ENCODE results near the gene RIPPLY3.
"Not testable (repeated sequence)": the region's sequence is repeated elsewhere in the genome, so short reads cannot be mapped to it uniquely, and the experiment has no call there.

Gene RIPPLY3

DNA sequence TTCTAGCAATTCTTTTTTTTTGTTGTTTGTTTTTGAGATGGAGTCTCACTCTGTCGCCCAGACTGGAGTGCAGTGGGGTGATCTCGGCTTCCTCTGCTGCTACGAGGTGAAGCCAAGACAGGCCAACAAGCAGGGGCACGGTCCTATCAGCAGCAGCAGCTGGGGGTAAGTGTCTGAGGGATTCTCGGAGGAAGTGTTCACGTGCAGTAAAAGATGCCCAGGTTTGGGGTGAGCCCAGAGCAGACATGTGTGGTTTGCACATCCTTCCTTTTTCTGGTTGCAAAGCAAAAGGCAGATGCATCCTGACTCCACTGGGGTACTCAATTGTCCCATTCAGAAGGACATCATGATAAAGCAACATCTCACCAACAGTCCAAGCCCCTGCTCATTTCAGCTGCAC is 38.6 kb downstream of the RIPPLY3 start:
- no peak overlapping the region for H3K4me3 ChIP-seq (ENCODE audit: low read depth, low read length)
- no peaks in the 10 kb centered on the region for H3K36me3 ChIP-seq (ENCODE audit: control insufficient read depth, insufficient read depth, low read length)
- H3K27ac ChIP-seq (ENCODE audit: low read depth, low read length) = no peak overlapping the region
- no peak overlapping the region for H3K9ac ChIP-seq (ENCODE audit: low read length)
- peaks cover 26% of the 10 kb centered on the region for H3K4me1 ChIP-seq (ENCODE audit: control insufficient read depth, insufficient read depth, low read length)
- H3K9me3 ChIP-seq (ENCODE audit: control insufficient read depth, insufficient read depth, low read depth, low read length) = no peaks in the 10 kb centered on the region
- H3K27me3 ChIP-seq (ENCODE audit: control insufficient read depth, insufficient read depth, low read length) = peaks cover 43% of the 10 kb centered on the region

- no peaks in the 10 kb centered on the region for H3K9me3 ChIP-seq (ENCODE audit: control insufficient read depth, insufficient read depth, low read depth, low read length)
These were observed 39.1 kb downstream of the RIPPLY3 start for GRCh38 chr21:37045556-37045955.

DNA sequence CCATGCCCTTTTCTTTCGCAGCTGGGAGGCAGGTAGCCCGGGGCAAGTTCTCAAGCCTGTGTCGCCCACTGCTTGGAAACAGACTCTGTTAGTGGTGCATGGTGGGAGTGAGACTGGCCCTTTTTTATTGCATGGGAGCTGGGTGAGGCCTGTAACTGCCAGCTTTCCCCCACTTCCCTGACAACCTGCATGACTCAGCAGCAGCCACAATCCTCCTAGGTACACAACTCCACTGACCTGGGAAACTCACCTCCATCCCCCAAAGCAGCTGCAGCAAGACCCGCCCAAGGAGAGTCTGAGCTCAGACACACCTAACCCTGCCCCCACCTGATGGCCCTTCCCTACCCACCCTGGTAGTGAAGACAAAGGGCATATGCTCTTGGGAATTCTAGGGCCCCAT is 40.6 kb downstream of the RIPPLY3 start:
- H3K27ac ChIP-seq (ENCODE audit: low read depth, low read length) = no peak overlapping the region
- H3K4me1 ChIP-seq (ENCODE audit: control insufficient read depth, insufficient read depth, low read length) = peaks cover 19% of the 10 kb centered on the region
- H3K9me3 ChIP-seq (ENCODE audit: control insufficient read depth, insufficient read depth, low read depth, low read length) = no peaks in the 10 kb centered on the region
- H3K27me3 ChIP-seq (ENCODE audit: control insufficient read depth, insufficient read depth, low read length) = peaks cover 25% of the 10 kb centered on the region
- H3K36me3 ChIP-seq (ENCODE audit: control insufficient read depth, insufficient read depth, low read length) = no peaks in the 10 kb centered on the region
- no peak overlapping the region for H3K9ac ChIP-seq (ENCODE audit: low read length)
- H3K4me3 ChIP-seq (ENCODE audit: low read depth, low read length) = no peak overlapping the region

More at GRCh38 chr21:37045556-37045955, 39.1 kb downstream of the RIPPLY3 start:
- no peak overlapping the region for H3K4me3 ChIP-seq (ENCODE audit: low read depth, low read length)
- peaks cover 26% of the 10 kb centered on the region for H3K4me1 ChIP-seq (ENCODE audit: control insufficient read depth, insufficient read depth, low read length)
- H3K27ac ChIP-seq (ENCODE audit: low read depth, low read length) = no peak overlapping the region
- H3K27me3 ChIP-seq (ENCODE audit: control insufficient read depth, insufficient read depth, low read length) = peaks cover 39% of the 10 kb centered on the region
- no peak overlapping the region for H3K9ac ChIP-seq (ENCODE audit: low read length)
- no peaks in the 10 kb centered on the region for H3K36me3 ChIP-seq (ENCODE audit: control insufficient read depth, insufficient read depth, low read length)

- H3K36me3 ChIP-seq (ENCODE audit: control insufficient read depth, insufficient read depth, low read length); H3K27ac ChIP-seq (ENCODE audit: low read depth, low read length); H3K4me3 ChIP-seq (ENCODE audit: low read depth, low read length); H3K9me3 ChIP-seq (ENCODE audit: control insufficient read depth, insufficient read depth, low read depth, low read length); H3K9ac ChIP-seq (ENCODE audit: low read length): not testable (repeated sequence)
- Histone ChIP-seq H3K4me1 (ENCODE audit: control insufficient read depth, insufficient read depth, low read length) (peaks cover 16% of the 10 kb centered on the region), H3K27me3 (ENCODE audit: control insufficient read depth, insufficient read depth, low read length) (peaks cover 25% of the 10 kb centered on the region)
These were observed 43.2 kb downstream of the RIPPLY3 start for GRCh38 chr21:37049741-37050140.

GRCh38 chr21:37055271-37055855 is 48.9 kb downstream of the RIPPLY3 start:
- peaks cover 12% of the 10 kb centered on the region for H3K9me3 ChIP-seq (ENCODE audit: control insufficient read depth, insufficient read depth, low read depth, low read length)

GRCh38 chr21:37057614-37058013 is 51.1 kb downstream of the RIPPLY3 start:
- Histone ChIP-seq H3K27ac (ENCODE audit: low read depth, low read length) (no peak overlapping the region), H3K9ac (ENCODE audit: low read length) (no peak overlapping the region), H3K4me3 (ENCODE audit: low read depth, low read length) (no peak overlapping the region), H3K9me3 (ENCODE audit: control insufficient read depth, insufficient read depth, low read depth, low read length) (peaks cover 12% of the 10 kb centered on the region), H3K36me3 (ENCODE audit: control insufficient read depth, insufficient read depth, low read length) (no peaks in the 10 kb centered on the region), H3K27me3 (ENCODE audit: control insufficient read depth, insufficient read depth, low read length) (no peaks in the 10 kb centered on the region), H3K4me1 (ENCODE audit: control insufficient read depth, insufficient read depth, low read length) (peaks cover 24% of the 10 kb centered on the region)

More at GRCh38 chr21:37055271-37055855, 48.9 kb downstream of the RIPPLY3 start:
- Histone ChIP-seq H3K4me3 (ENCODE audit: low read depth, low read length) (no peak overlapping the region), H3K9ac (ENCODE audit: low read length) (no peak overlapping the region), H3K36me3 (ENCODE audit: control insufficient read depth, insufficient read depth, low read length) (no peaks in the 10 kb centered on the region), H3K27ac (ENCODE audit: low read depth, low read length) (no peak overlapping the region), H3K4me1 (ENCODE audit: control insufficient read depth, insufficient read depth, low read length) (peaks cover 17% of the 10 kb centered on the region), H3K27me3 (ENCODE audit: control insufficient read depth, insufficient read depth, low read length) (no peaks in the 10 kb centered on the region; the same call in 1 of the 2 replicates)

GRCh38 chr21:37058261-37058660 is 51.8 kb downstream of the RIPPLY3 start:
- Histone ChIP-seq H3K4me3 (ENCODE audit: low read depth, low read length) (no peak overlapping the region), H3K36me3 (ENCODE audit: control insufficient read depth, insufficient read depth, low read length) (no peaks in the 10 kb centered on the region), H3K4me1 (ENCODE audit: control insufficient read depth, insufficient read depth, low read length) (peaks cover 24% of the 10 kb centered on the region), H3K9ac (ENCODE audit: low read length) (no peak overlapping the region), H3K27ac (ENCODE audit: low read depth, low read length) (no peak overlapping the region), H3K9me3 (ENCODE audit: control insufficient read depth, insufficient read depth, low read depth, low read length) (peaks cover 12% of the 10 kb centered on the region), H3K27me3 (ENCODE audit: control insufficient read depth, insufficient read depth, low read length) (no peaks in the 10 kb centered on the region)

DNA sequence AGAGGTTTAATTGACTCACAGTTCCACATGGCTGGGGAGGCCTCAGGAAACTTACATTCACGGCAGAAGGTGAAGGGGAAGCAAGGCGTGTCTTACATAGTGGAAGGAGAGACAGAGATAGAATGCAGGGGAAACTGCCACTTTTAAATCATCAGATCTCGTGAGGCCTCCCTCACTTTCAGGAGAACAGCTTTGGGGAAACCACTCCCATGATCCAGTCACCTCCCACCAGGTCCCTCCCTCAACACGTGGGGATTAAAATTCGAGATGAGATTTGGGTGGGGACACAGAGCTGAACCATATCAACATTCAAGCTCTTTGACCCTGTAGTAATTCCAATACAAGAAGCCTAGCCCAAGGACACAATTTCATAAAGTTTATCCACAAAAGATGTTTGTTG is 52.7 kb downstream of the RIPPLY3 start:
- no peak overlapping the region for H3K4me3 ChIP-seq (ENCODE audit: low read depth, low read length)
- H3K27me3 ChIP-seq (ENCODE audit: control insufficient read depth, insufficient read depth, low read length) = no peaks in the 10 kb centered on the region
- peaks cover 24% of the 10 kb centered on the region for H3K4me1 ChIP-seq (ENCODE audit: control insufficient read depth, insufficient read depth, low read length)
- no peak overlapping the region for H3K9ac ChIP-seq (ENCODE audit: low read length)
- H3K27ac ChIP-seq (ENCODE audit: low read depth, low read length) = no peak overlapping the region
- H3K36me3 ChIP-seq (ENCODE audit: control insufficient read depth, insufficient read depth, low read length) = no peaks in the 10 kb centered on the region
- peaks cover 12% of the 10 kb centered on the region for H3K9me3 ChIP-seq (ENCODE audit: control insufficient read depth, insufficient read depth, low read depth, low read length)

DNA sequence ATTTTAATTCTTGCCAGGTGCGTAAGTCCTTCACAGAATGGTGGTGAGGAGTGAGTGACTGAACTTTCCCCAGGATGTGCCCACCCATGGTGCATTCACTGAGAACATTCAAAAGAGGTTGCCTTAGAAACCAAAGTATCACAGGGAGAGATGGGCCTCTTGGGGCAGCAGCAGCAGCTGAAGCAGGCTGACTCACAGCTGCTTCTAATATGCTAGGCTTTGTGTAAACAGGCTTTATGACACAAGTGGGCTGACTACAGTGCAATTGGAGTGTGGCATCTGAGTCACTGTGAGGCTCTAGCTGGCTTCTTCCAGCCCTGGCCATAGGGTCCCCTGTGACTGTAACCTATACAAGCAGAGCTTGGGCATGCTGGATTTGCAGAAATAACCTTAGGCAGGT is 53.8 kb downstream of the RIPPLY3 start:
- Histone ChIP-seq H3K4me3 (ENCODE audit: low read depth, low read length) (no peak overlapping the region), H3K4me1 (ENCODE audit: control insufficient read depth, insufficient read depth, low read length) (peaks cover 24% of the 10 kb centered on the region), H3K27ac (ENCODE audit: low read depth, low read length) (no peak overlapping the region), H3K27me3 (ENCODE audit: control insufficient read depth, insufficient read depth, low read length) (no peaks in the 10 kb centered on the region), H3K9me3 (ENCODE audit: control insufficient read depth, insufficient read depth, low read depth, low read length) (peaks cover 12% of the 10 kb centered on the region), H3K36me3 (ENCODE audit: control insufficient read depth, insufficient read depth, low read length) (no peaks in the 10 kb centered on the region; the same call in 1 of the 2 replicates), H3K9ac (ENCODE audit: low read length) (no peak overlapping the region)

- H3K27me3 ChIP-seq (ENCODE audit: control insufficient read depth, insufficient read depth, low read length) = no peaks in the 10 kb centered on the region
- H3K9ac ChIP-seq (ENCODE audit: low read length) = no peak overlapping the region
- no peak overlapping the region for H3K27ac ChIP-seq (ENCODE audit: low read depth, low read length)
- peaks cover 9% of the 10 kb centered on the region; the same call in 1 of the 2 replicates for H3K36me3 ChIP-seq (ENCODE audit: control insufficient read depth, insufficient read depth, low read length)
- peaks cover 4% of the 10 kb centered on the region for H3K9me3 ChIP-seq (ENCODE audit: control insufficient read depth, insufficient read depth, low read depth, low read length)
- no peak overlapping the region for H3K4me3 ChIP-seq (ENCODE audit: low read depth, low read length)
- peaks cover 24% of the 10 kb centered on the region for H3K4me1 ChIP-seq (ENCODE audit: control insufficient read depth, insufficient read depth, low read length)
These were observed 55.6 kb downstream of the RIPPLY3 start for GRCh38 chr21:37061926-37062592.

- H3K36me3 ChIP-seq (ENCODE audit: control insufficient read depth, insufficient read depth, low read length) = peaks cover 10% of the 10 kb centered on the region; the same call in 1 of the 2 replicates
- H3K27me3 ChIP-seq (ENCODE audit: control insufficient read depth, insufficient read depth, low read length) = no peaks in the 10 kb centered on the region
- no peak overlapping the region for H3K9ac ChIP-seq (ENCODE audit: low read length)
- peaks cover under 1% of the 10 kb centered on the region; the same call in 1 of the 2 replicates for H3K9me3 ChIP-seq (ENCODE audit: control insufficient read depth, insufficient read depth, low read depth, low read length)
- no peak overlapping the region for H3K4me3 ChIP-seq (ENCODE audit: low read depth, low read length)
- H3K4me1 ChIP-seq (ENCODE audit: control insufficient read depth, insufficient read depth, low read length) = peaks cover 22% of the 10 kb centered on the region
- H3K27ac ChIP-seq (ENCODE audit: low read depth, low read length) = no peak overlapping the region
These were observed 56.1 kb downstream of the RIPPLY3 start for GRCh38 chr21:37062593-37062935.

Measured in HUES6 (cell line).